GM12864 (cell line): ENCODE data around the gene KIAA0753.
"Not testable (repeated sequence)": the region's sequence is repeated elsewhere in the genome, so short reads cannot be mapped to it uniquely, and the experiment has no call there.

Experiments
- DNase-seq: peaks from one replicate; pipeline ENCODE4 v3.0.0-alpha.2; 2011; ENCODE audit warnings: low read depth
- H3K4me3 ChIP-seq: 2 replicates; pipeline ENCODE4 v1.5.1; 2011; ENCODE audit warnings: mild to moderate bottlenecking, low read depth, low read length, control low read depth
- CTCF ChIP-seq: IDR thresholded peaks from 2 replicates; pipeline ENCODE4 v1.5.1; 2011; ENCODE audit warnings: low read depth, mild to moderate bottlenecking, moderate library complexity, low read length, control low read depth, inconsistent platforms; ENCODE audit errors: missing control alignments

Gene KIAA0753

GRCh38 chr17:6576038-6576785, 64.3 kb downstream of the KIAA0753 start:
- H3K4me3 ChIP-seq: no peak overlapping the region
- DNase-seq: no peak
- TF ChIP-seq CTCF: no peak

- H3K4me3 ChIP-seq: no peak overlapping the region
- no peak for TF ChIP-seq CTCF
- DNase-seq: no peak
These were observed 64.9 kb downstream of the KIAA0753 start for GRCh38 chr17:6575596-6575988.

- TF ChIP-seq CTCF: no peak
- DNase-seq: peak; percentile 33
- H3K4me3 ChIP-seq: no peak overlapping the region
These were observed 65.6 kb downstream of the KIAA0753 start for GRCh38 chr17:6574687-6575595.

- DNase-seq: no peak
- H3K4me3 ChIP-seq: no peak overlapping the region
- TF ChIP-seq CTCF: no peak
These were observed 66.4 kb downstream of the KIAA0753 start for GRCh38 chr17:6573982-6574686.

- not testable (repeated sequence) for H3K4me3 ChIP-seq, DNase-seq
These were observed 67.0 kb downstream of the KIAA0753 start for GRCh38 chr17:6573495-6573894.

- H3K4me3 ChIP-seq: no peak overlapping the region
- TF ChIP-seq CTCF: no peak
- no peak for DNase-seq
These were observed 67.5 kb downstream of the KIAA0753 start for GRCh38 chr17:6572972-6573370.

GRCh38 chr17:6571452-6571781, 69.1 kb downstream of the KIAA0753 start:
- DNase-seq: no peak
- H3K4me3 ChIP-seq: no peak overlapping the region
- TF ChIP-seq CTCF: no peak
